GM23248 (cell line): ENCODE results near the gene DNHD1. TPM values are rescaled to one million over a fixed set of nuclear protein-coding genes. Genes with fewer than 3 reads are reported as not detected.

Source experiments
- DNase-seq: peaks from one replicate; pipeline ENCODE4 v3.0.0-alpha.2; 2015
- H2AFZ ChIP-seq: fragments of 200-600 bp; sonication (generic); 2 replicates; pipeline ENCODE4 v1.6.1; 2016; ENCODE audit warnings: antibody characterized with exemption
- H3F3A ChIP-seq: fragments of 200-600 bp; sonication (generic); 2 replicates; pipeline ENCODE4 v1.6.1; 2016; ENCODE audit warnings: mild to moderate bottlenecking, antibody characterized with exemption, mixed run types; ENCODE audit not compliant: insufficient read depth
- H3K27ac ChIP-seq: fragments of 200-600 bp; sonication (generic); 2 replicates; pipeline ENCODE4 v1.5.1; 2016; ENCODE audit warnings: mild to moderate bottlenecking
- H3K27me3 ChIP-seq: fragments of 200-600 bp; sonication (generic); replicated peaks from 2 replicates; pipeline ENCODE4 v1.6.1; 2016; ENCODE audit warnings: mild to moderate bottlenecking; ENCODE audit not compliant: insufficient read depth
- H3K36me3 ChIP-seq: fragments of 200-600 bp; sonication (generic); 2 replicates; pipeline ENCODE4 v1.6.1; 2016; ENCODE audit warnings: low read depth, mild to moderate bottlenecking
- H3K4me1 ChIP-seq: fragments of 200-600 bp; sonication (generic); 2 replicates; pipeline ENCODE4 v1.6.1; 2016; ENCODE audit warnings: mild to moderate bottlenecking; ENCODE audit not compliant: insufficient read depth
- H3K4me2 ChIP-seq: fragments of 200-600 bp; sonication (generic); one replicate; pipeline ENCODE4 v1.6.1; 2016; ENCODE audit warnings: mild to moderate bottlenecking; ENCODE audit not compliant: unreplicated experiment
- H3K4me3 ChIP-seq: fragments of 200-600 bp; sonication (generic); 2 replicates; pipeline ENCODE4 v1.5.1; 2016; ENCODE audit warnings: mild to moderate bottlenecking
- H3K79me2 ChIP-seq: fragments of 200-600 bp; sonication (generic); 2 replicates; pipeline ENCODE4 v1.6.1; 2016; ENCODE audit warnings: mild to moderate bottlenecking; ENCODE audit not compliant: insufficient read depth
- H3K9ac ChIP-seq: fragments of 200-600 bp; sonication (generic); 2 replicates; pipeline ENCODE4 v1.6.1; 2016; ENCODE audit warnings: mild to moderate bottlenecking
- H3K9me2 ChIP-seq: fragments of 200-600 bp; sonication (generic); 2 replicates; pipeline ENCODE4 v1.6.1; 2016; ENCODE audit warnings: mixed run types, mild to moderate bottlenecking, moderate library complexity; ENCODE audit not compliant: insufficient read depth
- H3K9me3 ChIP-seq: fragments of 200-600 bp; sonication (generic); one replicate; pipeline ENCODE4 v1.6.1; 2017; ENCODE audit warnings: low read depth
- H4K20me1 ChIP-seq: fragments of 200-600 bp; sonication (generic); 2 replicates; pipeline ENCODE4 v1.6.0; 2016; ENCODE audit not compliant: insufficient read depth
- EZH2 ChIP-seq: fragments of 200-600 bp; sonication (generic); IDR thresholded peaks from 2 replicates; pipeline ENCODE4 v1.6.1; 2018; ENCODE audit warnings: antibody characterized with exemption, mild to moderate bottlenecking; ENCODE audit not compliant: insufficient read depth, poor library complexity, severe bottlenecking
- EZH2phosphoT487 ChIP-seq: fragments of 200-600 bp; sonication (generic); IDR thresholded peaks from 2 replicates; pipeline ENCODE4 v1.6.1; 2018; ENCODE audit warnings: antibody characterized with exemption, moderate library complexity, mild to moderate bottlenecking, low read depth; ENCODE audit not compliant: insufficient read depth
- WGBS, 2 experiments: methylation state at CpG; one replicate each; pipeline ENCODE4 v1.1.6; 2015 to 2017; ENCODE audit warnings: low lambda C conversion rate in 2 of 2, low coverage in 1 of 2; ENCODE audit errors: missing lambda C conversion rate in 2 of 2; 5-methylcytosine and 5-hydroxymethylcytosine counted together
- in situ Hi-C: fragments of 300-500 bp; cut with MboI; formaldehyde crosslinking; loops from 2 replicates; pipeline ENCODE4 v1.15.0; 2020
- polyA plus RNA-seq: library from polyadenylated mRNA; unstranded; fragments of >200 nt; fragmentation: Nextera tagmentation; extraction: Ambion mirVana; gene quantifications from 2 replicates; pipeline ENCODE4 v1.2.1, GENCODE V29; 2016
- total RNA-seq: library from RNA; depleted of rRNA; stranded (reverse); fragments of >200 nt; shearing (Covaris generic); gene quantifications from 2 replicates; pipeline ENCODE4 v1.2.3, GENCODE V29; 2014

The DNHD1 gene
- total and polyA plus RNA-seq, 2 experiments from 2014 or later, result 1.1 to 2.2 TPM

DNA sequence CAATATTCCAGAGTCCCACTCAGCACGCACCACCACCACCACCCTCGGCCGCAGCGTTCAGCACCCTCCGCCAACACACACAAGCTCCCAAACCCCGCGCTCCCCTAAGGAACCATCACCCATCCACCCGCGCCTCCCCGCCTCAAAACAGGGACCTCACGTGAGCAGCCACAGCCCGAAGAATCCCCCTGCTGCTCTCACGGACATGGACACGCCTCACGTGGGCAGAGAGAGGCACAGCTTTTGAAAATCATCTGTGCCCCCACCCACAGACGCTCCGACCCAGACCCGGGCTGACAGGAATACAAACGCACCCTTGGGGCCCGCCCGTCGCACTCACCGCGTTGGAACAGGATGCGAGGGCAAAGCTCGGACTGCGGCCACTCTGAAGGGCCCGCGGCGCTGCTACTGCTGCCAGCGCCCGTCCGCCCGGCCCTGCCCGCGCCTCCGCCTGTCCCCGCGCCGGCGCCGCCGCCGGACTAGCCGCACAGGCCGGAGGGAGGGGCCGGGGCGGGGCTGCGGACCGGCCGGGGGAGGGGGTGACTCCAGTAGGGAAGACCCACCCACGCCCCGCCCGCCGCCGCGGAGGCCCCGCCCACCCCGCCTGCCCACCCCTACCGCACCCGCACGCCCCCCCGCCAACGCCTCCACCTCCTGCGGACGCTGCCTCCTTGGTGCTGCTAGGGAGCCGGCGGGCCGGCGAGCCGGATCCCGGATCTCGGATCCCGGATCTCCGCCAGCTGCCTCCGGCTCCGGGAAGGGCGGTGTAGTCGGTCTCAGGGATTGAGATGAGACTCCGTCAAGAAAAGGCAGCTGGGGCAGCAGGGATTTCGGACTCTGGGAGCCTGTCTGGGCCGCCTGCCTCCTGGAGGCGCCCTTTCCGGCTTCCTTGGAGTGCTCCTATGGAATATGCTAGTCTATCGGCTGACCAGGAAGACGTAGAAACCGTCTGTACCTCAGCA, 23.3 kb upstream of the DNHD1 start, which contains the start of gene TRIM3:
Gene TRIM3, minus strand, starts transcription at position 491 of the 962 bp plus-strand sequence. CDS start 8,246 bp downstream, outside the sequence.
- TF ChIP-seq EZH2 (no peak), EZH2phosphoT487 (no peak)
- H3K27ac ChIP-seq, result peak within 1 kb of the TSS; percentile 88
- H3K4me3 ChIP-seq, result peak within 1 kb of the TSS; percentile 84
- H3K4me1 ChIP-seq, result peaks cover 18% of the 10 kb centered on the region
- H4K20me1 ChIP-seq, result no peaks in the 10 kb centered on the region
- peak within 1 kb of the TSS; percentile 85 for H3K4me2 ChIP-seq
- H3K27me3 ChIP-seq, result no peaks in the 10 kb centered on the region
- H2AFZ ChIP-seq, result peak within 1 kb of the TSS; percentile 90
- peaks cover 19% of the 10 kb centered on the region for H3F3A ChIP-seq
- no peaks in the 10 kb centered on the region for H3K9me3 ChIP-seq
- in situ Hi-C loops, result no loop called here
- 0 to 1% methylated on average over 39 to 84 of the region's 87 CpGs for WGBS, 2 experiments
- peaks cover 47% of the 10 kb centered on the region for H3K79me2 ChIP-seq
- H3K9me2 ChIP-seq, result no peaks in the 10 kb centered on the region
- H3K36me3 ChIP-seq, result no peaks in the 10 kb centered on the region
- peak; percentile 94 for DNase-seq
- H3K9ac ChIP-seq, result peak within 1 kb of the TSS; percentile 88

DNA sequence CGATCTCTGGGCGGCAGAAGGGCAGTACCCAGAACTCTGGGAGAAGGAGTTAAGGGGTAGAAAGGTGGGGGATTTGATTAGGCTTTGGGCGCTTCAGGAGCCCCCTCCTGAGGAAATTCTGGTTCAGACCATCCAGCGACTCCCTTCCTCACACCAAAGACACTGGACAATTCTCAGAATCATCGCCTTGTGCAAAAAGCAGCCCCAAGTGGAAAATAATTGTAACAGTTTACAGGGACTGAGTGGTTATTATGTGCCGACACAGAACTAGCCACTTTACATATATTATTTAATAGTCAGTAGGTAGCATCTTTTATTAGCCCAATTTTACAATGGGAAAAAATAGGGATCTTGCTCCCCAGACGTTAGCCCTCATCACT, 22.7 kb upstream of the DNHD1 start:
- peaks cover 18% of the 10 kb centered on the region for H3K4me1 ChIP-seq
- TF ChIP-seq EZH2 (no peak), EZH2phosphoT487 (no peak)
- DNase-seq, result no peak
- peaks cover 19% of the 10 kb centered on the region for H3F3A ChIP-seq
- H3K36me3 ChIP-seq, result no peaks in the 10 kb centered on the region
- no peaks in the 10 kb centered on the region for H4K20me1 ChIP-seq
- H3K9ac ChIP-seq, result peak overlapping the region; percentile 88
- peak overlapping the region; percentile 85 for H3K4me2 ChIP-seq
- no peaks in the 10 kb centered on the region for H3K27me3 ChIP-seq
- WGBS, 2 experiments, result 8 to 9% methylated on average over 7 of the region's 7 CpGs
- peaks cover 50% of the 10 kb centered on the region for H3K79me2 ChIP-seq
- H3K27ac ChIP-seq, result peak overlapping the region; percentile 88
- peak overlapping the region; percentile 80 for H2AFZ ChIP-seq
- in situ Hi-C loops, result no loop called here
- no peaks in the 10 kb centered on the region for H3K9me3 ChIP-seq
- no peaks in the 10 kb centered on the region for H3K9me2 ChIP-seq
- peak overlapping the region; percentile 84 for H3K4me3 ChIP-seq

DNA sequence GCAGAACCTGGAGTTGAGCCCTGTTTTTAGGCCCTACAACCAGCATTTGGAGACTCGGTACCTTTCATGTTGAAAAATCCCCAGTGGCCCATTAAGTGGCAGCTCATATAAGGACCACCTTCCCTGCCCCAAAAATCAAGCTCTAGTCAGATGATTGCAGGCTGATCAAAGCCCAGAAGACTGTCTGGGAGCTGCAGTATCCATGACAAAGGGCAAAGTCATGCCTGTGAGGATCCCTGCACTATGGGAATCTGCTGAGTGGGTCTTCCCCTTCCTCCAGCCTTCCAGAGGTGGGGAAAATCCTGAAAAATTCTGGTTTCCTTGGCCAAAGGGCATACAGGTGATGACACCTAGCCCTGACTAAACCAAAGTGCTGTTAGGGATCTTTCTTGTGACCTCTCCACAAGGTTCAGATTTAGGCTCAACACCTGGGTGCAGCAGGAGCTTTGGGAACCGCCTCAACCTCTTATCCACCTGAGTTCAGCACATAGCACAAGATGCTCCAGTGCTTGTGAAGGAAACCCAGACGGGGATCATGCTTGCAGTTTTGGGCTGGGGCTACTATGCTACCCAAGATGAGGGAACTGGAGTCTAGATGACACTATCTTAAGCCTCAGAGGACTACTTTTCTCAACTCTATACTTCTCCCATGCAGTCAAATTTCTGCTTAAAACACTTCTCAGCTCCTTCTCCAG, 22.1 kb upstream of the DNHD1 start:
- peak overlapping the region; percentile 84 for H3K4me3 ChIP-seq
- H3K9ac ChIP-seq, result peak overlapping the region; percentile 88
- no peaks in the 10 kb centered on the region for H3K9me3 ChIP-seq
- peak overlapping the region; percentile 85 for H3K4me2 ChIP-seq
- in situ Hi-C loops, result no loop called here
- H3K36me3 ChIP-seq, result no peaks in the 10 kb centered on the region
- no peaks in the 10 kb centered on the region for H3K9me2 ChIP-seq
- H3K79me2 ChIP-seq, result peaks cover 50% of the 10 kb centered on the region
- peak overlapping the region; percentile 88 for H3K27ac ChIP-seq
- peak; percentile 50 for DNase-seq
- H4K20me1 ChIP-seq, result no peaks in the 10 kb centered on the region
- 48 to 51% methylated on average over 3 of the region's 3 CpGs for WGBS, 2 experiments
- peaks cover 19% of the 10 kb centered on the region for H3F3A ChIP-seq
- TF ChIP-seq EZH2, result no peak
- TF ChIP-seq EZH2phosphoT487, result no peak
- peaks cover 21% of the 10 kb centered on the region for H3K4me1 ChIP-seq
- no peaks in the 10 kb centered on the region for H3K27me3 ChIP-seq
- peak overlapping the region; percentile 80 for H2AFZ ChIP-seq

DNA sequence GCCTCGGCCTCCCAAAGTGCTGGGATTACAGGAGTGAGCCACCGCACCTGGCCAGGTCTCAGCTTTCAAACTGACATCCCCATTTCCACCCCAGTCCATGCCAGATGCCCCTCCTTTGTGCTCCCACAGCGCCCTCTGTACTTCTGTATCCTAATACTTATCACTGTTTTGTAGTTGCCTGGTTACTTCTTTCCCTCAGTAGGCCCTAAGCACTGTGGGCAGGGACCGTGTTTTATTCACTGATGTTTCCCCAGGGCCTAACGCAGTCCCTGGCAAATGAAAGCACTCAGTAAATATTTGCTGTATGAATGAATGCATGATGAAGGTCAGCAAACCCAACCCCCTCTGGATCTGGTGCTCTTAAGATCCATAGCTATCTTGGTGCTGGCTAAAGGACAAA, 21.1 kb upstream of the DNHD1 start:
- 55 to 63% methylated on average over 5 of the region's 5 CpGs for WGBS, 2 experiments

More for the DNA sequence above, 21.1 kb upstream of the DNHD1 start:
- DNase-seq, result peak; percentile 34
- no peaks in the 10 kb centered on the region for H4K20me1 ChIP-seq
- H3K4me2 ChIP-seq, result no peak overlapping the region
- H3K9ac ChIP-seq, result no peak overlapping the region
- in situ Hi-C loops, result no loop called here
- no peak overlapping the region for H2AFZ ChIP-seq
- peaks cover 50% of the 10 kb centered on the region for H3K79me2 ChIP-seq
- no peaks in the 10 kb centered on the region for H3K9me3 ChIP-seq
- TF ChIP-seq EZH2phosphoT487, result no peak
- no peaks in the 10 kb centered on the region for H3K36me3 ChIP-seq
- no peaks in the 10 kb centered on the region for H3K9me2 ChIP-seq
- peaks cover 27% of the 10 kb centered on the region for H3K4me1 ChIP-seq
- peak overlapping the region; percentile 88 for H3K27ac ChIP-seq
- H3F3A ChIP-seq, result peaks cover 19% of the 10 kb centered on the region
- no peak overlapping the region for H3K4me3 ChIP-seq
- H3K27me3 ChIP-seq, result no peaks in the 10 kb centered on the region
